ENCODE measurements around the gene TRMT2A. TPM values are rescaled to one million over a fixed set of nuclear protein-coding genes. Genes with fewer than 3 reads are reported as not detected.

Gene TRMT2A
- total RNA-seq, 1 donor from 2014 or later = 44.8 TPM

GRCh38 chr22:20133930-20134549 is 17.0 kb upstream of the TRMT2A start:
- Mint-ChIP-seq H3K36me3 (ENCODE audit: low read depth, unreplicated experiment) (no peaks in the 10 kb centered on the region), H3K4me3 (ENCODE audit: unreplicated experiment) (peak overlapping the region; percentile 62), H3K27me3 (ENCODE audit: unreplicated experiment) (peaks cover 9% of the 10 kb centered on the region), H3K4me1 (ENCODE audit: unreplicated experiment) (no peaks in the 10 kb centered on the region), H3K27ac (ENCODE audit: unreplicated experiment) (no peak overlapping the region), H3K9me3 (ENCODE audit: unreplicated experiment) (no peaks in the 10 kb centered on the region)
- DNase-seq (ENCODE audit: low spot score) = no peak
- no peak for TF ChIP-seq CTCF (IDR thresholded peaks at IDR 0.05; ENCODE audit: unreplicated experiment)

- peaks cover 9% of the 10 kb centered on the region for H3K27me3 Mint-ChIP-seq (ENCODE audit: unreplicated experiment)
- peak overlapping the region; percentile 89 for H3K4me3 Mint-ChIP-seq (ENCODE audit: unreplicated experiment)
- no peak for TF ChIP-seq CTCF (IDR thresholded peaks at IDR 0.05; ENCODE audit: unreplicated experiment)
- no peak overlapping the region for H3K27ac Mint-ChIP-seq (ENCODE audit: unreplicated experiment)
- no peaks in the 10 kb centered on the region for H3K9me3 Mint-ChIP-seq (ENCODE audit: unreplicated experiment)
- no peak for DNase-seq (ENCODE audit: low spot score)
- H3K4me1 Mint-ChIP-seq (ENCODE audit: unreplicated experiment) = no peaks in the 10 kb centered on the region
- peaks cover 5% of the 10 kb centered on the region for H3K36me3 Mint-ChIP-seq (ENCODE audit: low read depth, unreplicated experiment)
Observed at GRCh38 chr22:20132686-20133246, 15.7 kb upstream of the TRMT2A start.

- no peak overlapping the region for H3K27ac Mint-ChIP-seq (ENCODE audit: unreplicated experiment)
- no peak for DNase-seq (ENCODE audit: low spot score)
- peaks cover 9% of the 10 kb centered on the region for H3K27me3 Mint-ChIP-seq (ENCODE audit: unreplicated experiment)
- H3K4me3 Mint-ChIP-seq (ENCODE audit: unreplicated experiment) = peak overlapping the region; percentile 89
- TF ChIP-seq CTCF (IDR thresholded peaks at IDR 0.05; ENCODE audit: unreplicated experiment) = no peak
- H3K4me1 Mint-ChIP-seq (ENCODE audit: unreplicated experiment) = no peaks in the 10 kb centered on the region
- no peaks in the 10 kb centered on the region for H3K9me3 Mint-ChIP-seq (ENCODE audit: unreplicated experiment)
- peaks cover 9% of the 10 kb centered on the region for H3K36me3 Mint-ChIP-seq (ENCODE audit: low read depth, unreplicated experiment)
Observed at GRCh38 chr22:20131859-20132685, 15.0 kb upstream of the TRMT2A start.

- Mint-ChIP-seq H3K4me3 (ENCODE audit: unreplicated experiment) (peak within 1 kb of the TSS; percentile 89), H3K4me1 (ENCODE audit: unreplicated experiment) (no peaks in the 10 kb centered on the region), H3K36me3 (ENCODE audit: low read depth, unreplicated experiment) (peaks cover 9% of the 10 kb centered on the region), H3K27ac (ENCODE audit: unreplicated experiment) (no peak within 1 kb of the TSS), H3K9me3 (ENCODE audit: unreplicated experiment) (no peaks in the 10 kb centered on the region), H3K27me3 (ENCODE audit: unreplicated experiment) (peaks cover 9% of the 10 kb centered on the region)
- DNase-seq (ENCODE audit: low spot score) = peak; percentile 22
- TF ChIP-seq CTCF (IDR thresholded peaks at IDR 0.05; ENCODE audit: unreplicated experiment) = no peak
Observed at GRCh38 chr22:20131597-20131858, 14.5 kb upstream of the TRMT2A start, which contains the start of gene ZDHHC8. Gene ZDHHC8, plus strand, starts transcription at chr22:20131804. Its CDS starts 144 bp downstream, at chr22:20131948.

All from endothelial cell (in vitro differentiated cells).